HG03558 (cell line): Measurements from ENCODE around the gene KIR3DL2.
"Not testable (repeated sequence)": the region's sequence is repeated elsewhere in the genome, so short reads cannot be mapped to it uniquely, and the experiment has no call there.

Experiments
- ATAC-seq: cut with Tn5 transposase; IDR thresholded peaks from one replicate; pipeline ENCODE4 v1.9.1; 2021; ENCODE audit warnings: moderate number of reproducible peaks; ENCODE audit not compliant: unreplicated experiment; ENCODE audit errors: extremely low read depth

KIR3DL2 gene

DNA sequence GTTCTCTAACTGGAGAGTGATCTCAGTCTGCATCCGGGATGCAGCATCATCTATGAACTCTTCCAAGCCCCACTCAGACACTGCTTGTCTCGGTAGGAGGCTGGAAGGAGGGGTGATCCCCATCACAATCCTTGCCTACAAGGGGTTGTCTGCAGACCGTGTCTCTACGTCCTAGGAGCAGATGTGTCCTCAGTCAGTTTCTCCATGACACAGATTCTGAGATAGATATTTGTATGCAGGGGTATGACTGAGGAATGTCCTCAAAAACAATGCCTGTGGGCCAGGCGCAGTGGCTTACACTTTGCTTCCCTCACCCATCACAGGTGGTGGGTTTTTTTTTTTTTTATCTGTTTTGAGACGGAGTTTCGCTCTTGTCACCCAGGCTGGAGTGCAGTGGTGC, 56.6 kb downstream of the KIR3DL2 start:
- ATAC-seq: no peak

DNA sequence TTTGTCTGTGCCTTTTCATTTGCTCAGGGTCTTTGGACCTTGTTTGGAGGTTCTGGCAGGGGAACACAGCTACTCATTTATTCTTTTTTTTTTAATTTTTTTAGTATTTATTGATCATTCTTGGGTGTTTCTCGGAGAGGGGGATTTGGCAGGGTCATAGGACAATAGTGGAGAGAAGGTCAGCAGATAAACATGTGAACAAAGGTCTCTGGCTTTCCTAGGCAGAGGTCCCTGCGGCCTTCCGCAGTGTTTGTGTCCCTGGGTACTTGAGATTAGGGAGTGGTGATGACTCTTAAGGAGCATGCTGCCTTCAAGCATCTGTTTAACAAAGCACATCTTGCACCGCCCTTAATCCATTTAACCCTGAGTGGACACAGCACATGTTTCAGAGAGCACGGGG, 57.7 kb downstream of the KIR3DL2 start:
- not testable (repeated sequence) for ATAC-seq
